Activated CD4-positive, alpha-beta T cell treated with anti-CD3 and anti-CD28 coated beads, Interleukin-2, amount 10 ng/mL, durations not matched to agents 24 days and 14 days (primary cell): Measurements from ENCODE around the gene ARMH1. TPM values are rescaled to one million over a fixed set of nuclear protein-coding genes. Genes with fewer than 3 reads are reported as not detected.
"Not testable (repeated sequence)": the region's sequence is repeated elsewhere in the genome, so short reads cannot be mapped to it uniquely, and the experiment has no call there.

Experiments used
- DNase-seq: peaks from one replicate; pipeline ENCODE4 v3.0.0; 2022
- H3K27ac Mint-ChIP-seq: one replicate; pipeline ENCODE4 v1.8.0; 2022; ENCODE audit warnings: mild to moderate bottlenecking, mixed read lengths
- H3K27me3 Mint-ChIP-seq: one replicate; pipeline ENCODE4 v1.8.0; 2022; ENCODE audit warnings: mixed read lengths
- H3K36me3 Mint-ChIP-seq: one replicate; pipeline ENCODE4 v1.8.0; 2022; ENCODE audit warnings: low read depth, mild to moderate bottlenecking, mixed read lengths
- H3K4me1 Mint-ChIP-seq: one replicate; pipeline ENCODE4 v1.8.0; 2021; ENCODE audit warnings: mixed read lengths
- H3K4me3 Mint-ChIP-seq: one replicate; pipeline ENCODE4 v1.8.0; 2022; ENCODE audit warnings: mild to moderate bottlenecking, moderate library complexity, mixed read lengths
- H3K9me3 Mint-ChIP-seq: one replicate; pipeline ENCODE4 v1.8.0; 2021; ENCODE audit warnings: mixed read lengths
- intact Hi-C: fragments of 100-400 bp; cut with micrococcal nuclease; formaldehyde crosslinking; loops from one replicate; pipeline ENCODE4 v1.15.1; 2023
- total RNA-seq: library from RNA; stranded (reverse); gene quantifications from 2 replicates; pipeline ENCODE4 v1.2.3, GENCODE V29; 2022

The ARMH1 gene
- total RNA-seq, 1 donor from 2014 or later, result 133 TPM

- intact Hi-C loops, result no loop called here
These were observed 65.7 kb downstream of the ARMH1 start for GRCh38 chr1:44740179-44740617.

GRCh38 chr1:44743211-44743610 lies 68.7 kb downstream of the ARMH1 start:
- Mint-ChIP-seq H3K9me3 (no peaks in the 10 kb centered on the region), H3K4me3 (peak overlapping the region; percentile 67), H3K27ac (peak overlapping the region; percentile 92), H3K27me3 (no peaks in the 10 kb centered on the region), H3K4me1 (peaks cover 45% of the 10 kb centered on the region), H3K36me3 (peaks cover 41% of the 10 kb centered on the region)
- DNase-seq, result no peak
- intact Hi-C loops, result no loop called here

More at GRCh38 chr1:44740179-44740617, 65.7 kb downstream of the ARMH1 start:
- Mint-ChIP-seq H3K36me3 (peaks cover 27% of the 10 kb centered on the region), H3K27ac (peak overlapping the region; percentile 97), H3K4me1 (peaks cover 41% of the 10 kb centered on the region), H3K4me3 (peak overlapping the region; percentile 96), H3K27me3 (no peaks in the 10 kb centered on the region), H3K9me3 (no peaks in the 10 kb centered on the region)
- DNase-seq, result no peak

GRCh38 chr1:44747878-44748277 lies 73.4 kb downstream of the ARMH1 start:
- Mint-ChIP-seq H3K9me3 (no peaks in the 10 kb centered on the region), H3K36me3 (peaks cover 42% of the 10 kb centered on the region), H3K27me3 (no peaks in the 10 kb centered on the region), H3K4me3 (no peak overlapping the region), H3K27ac (no peak overlapping the region), H3K4me1 (peaks cover 27% of the 10 kb centered on the region)
- intact Hi-C loops, result no loop called here
- DNase-seq, result no peak

- H3K27ac Mint-ChIP-seq, result peak overlapping the region; percentile 60
- peaks cover 69% of the 10 kb centered on the region for H3K36me3 Mint-ChIP-seq
- H3K27me3 Mint-ChIP-seq, result no peaks in the 10 kb centered on the region
- no peak overlapping the region for H3K4me3 Mint-ChIP-seq
- DNase-seq, result no peak
- peaks cover 7% of the 10 kb centered on the region for H3K4me1 Mint-ChIP-seq
- intact Hi-C loops, result no loop called here
- H3K9me3 Mint-ChIP-seq, result no peaks in the 10 kb centered on the region
These were observed 82.9 kb downstream of the ARMH1 start for GRCh38 chr1:44757420-44757819.

GRCh38 chr1:44759077-44759476 lies 84.6 kb downstream of the ARMH1 start:
- intact Hi-C loops, result no loop called here
- H3K4me1 Mint-ChIP-seq, result peaks cover 7% of the 10 kb centered on the region
- H3K27me3 Mint-ChIP-seq, result no peaks in the 10 kb centered on the region
- peaks cover 72% of the 10 kb centered on the region for H3K36me3 Mint-ChIP-seq
- no peaks in the 10 kb centered on the region for H3K9me3 Mint-ChIP-seq
- H3K27ac Mint-ChIP-seq, result no peak overlapping the region
- DNase-seq, result no peak
- no peak overlapping the region for H3K4me3 Mint-ChIP-seq

- intact Hi-C loops, result no loop called here
- H3K4me3 Mint-ChIP-seq, result no peak overlapping the region
- peaks cover 5% of the 10 kb centered on the region for H3K4me1 Mint-ChIP-seq
- no peak for DNase-seq
- H3K36me3 Mint-ChIP-seq, result peaks cover 67% of the 10 kb centered on the region
- no peaks in the 10 kb centered on the region for H3K27me3 Mint-ChIP-seq
- H3K27ac Mint-ChIP-seq, result no peak overlapping the region
- no peaks in the 10 kb centered on the region for H3K9me3 Mint-ChIP-seq
These were observed 86.4 kb downstream of the ARMH1 start for GRCh38 chr1:44760876-44761275.

- H3K27me3 Mint-ChIP-seq, H3K9me3 Mint-ChIP-seq, intact Hi-C loops, H3K4me3 Mint-ChIP-seq, H3K4me1 Mint-ChIP-seq, H3K27ac Mint-ChIP-seq, DNase-seq: not testable (repeated sequence)
- H3K36me3 Mint-ChIP-seq, result peaks cover 52% of the 10 kb centered on the region
These were observed 91.9 kb downstream of the ARMH1 start for GRCh38 chr1:44766421-44766820.

Other genes starting within 250 kb of the ARMH1 start
- gene TMEM53, start 233 bp upstream of the ARMH1 start, total RNA-seq, result 4.5 and 5.1 TPM in 2 replicates
- not detected in 2 replicates for gene RNU5D-1, start 56.5 kb downstream of the ARMH1 start, total RNA-seq
- 78.1 and 82.7 TPM in 2 replicates for gene KIF2C, start 65.1 kb downstream of the ARMH1 start, total RNA-seq
- gene RPS8, start 100.8 kb downstream of the ARMH1 start, total RNA-seq, result 2,376 and 2,377 TPM in 2 replicates
- gene BEST4, start 113.5 kb downstream of the ARMH1 start, total RNA-seq, result 0.77 and 0.83 TPM in 2 replicates
- gene PLK3, start 125.7 kb downstream of the ARMH1 start, total RNA-seq, result 190 and 205 TPM in 2 replicates
- 0.28 TPM in 1 of 2 replicates, not detected in the other for gene DYNLT4, start 132.6 kb downstream of the ARMH1 start, total RNA-seq
- gene BTBD19, start 133.8 kb downstream of the ARMH1 start, total RNA-seq, result 22.2 and 22.7 TPM in 2 replicates
- 0.78 and 1.0 TPM in 2 replicates for gene PTCH2, start 168.5 kb downstream of the ARMH1 start, total RNA-seq